Mesothelial cell of epicardium (in vitro differentiated cells): ENCODE measurements around the gene CDX1. TPM values are rescaled to one million over a fixed set of nuclear protein-coding genes. Genes with fewer than 3 reads are reported as not detected.

Experiments
- DNase-seq, 2 experiments: peaks; one replicate each; pipeline ENCODE4 v3.0.0; 2021; ENCODE audit warnings: low spot score in 2 of 2; ENCODE audit not compliant: unreplicated experiment in 2 of 2
- H3K27ac Mint-ChIP-seq: 2 replicates; pipeline ENCODE4 v1.8.0; 2021; ENCODE audit warnings: mixed read lengths
- H3K27me3 Mint-ChIP-seq: 2 replicates; pipeline ENCODE4 v1.8.0; 2021; ENCODE audit warnings: low read depth, mixed read lengths
- H3K36me3 Mint-ChIP-seq: 2 replicates; pipeline ENCODE4 v1.8.0; 2021; ENCODE audit warnings: mixed read lengths
- H3K4me1 Mint-ChIP-seq: 2 replicates; pipeline ENCODE4 v1.8.0; 2021; ENCODE audit warnings: mixed read lengths
- H3K4me3 Mint-ChIP-seq: 2 replicates; pipeline ENCODE4 v1.8.0; 2021; ENCODE audit warnings: mild to moderate bottlenecking, moderate library complexity, mixed read lengths
- H3K9me3 Mint-ChIP-seq: 2 replicates; pipeline ENCODE4 v1.8.0; 2021; ENCODE audit warnings: mixed read lengths
- total RNA-seq: library from RNA; stranded (reverse); gene quantifications from 3 replicates; pipeline ENCODE4 v1.2.1, GENCODE V29; 2021
- TF ChIP-seq, protein P1 (sequence below): fragments of 200-600 bp; sonication (generic); IDR thresholded peaks from one replicate; pipeline ENCODE4 v1.5.0; 2021; ENCODE audit warnings: antibody characterized with exemption; ENCODE audit not compliant: unreplicated experiment

The CDX1 gene
- total RNA-seq, 1 donor from 2014 or later: 0.51 TPM

- Mint-ChIP-seq H3K4me1 (peaks cover 54% of the 10 kb centered on the region), H3K27ac (peak overlapping the region; percentile 97)
Measured at GRCh38 chr5:150156027-150156368, 10.6 kb upstream of the CDX1 start.

DNA sequence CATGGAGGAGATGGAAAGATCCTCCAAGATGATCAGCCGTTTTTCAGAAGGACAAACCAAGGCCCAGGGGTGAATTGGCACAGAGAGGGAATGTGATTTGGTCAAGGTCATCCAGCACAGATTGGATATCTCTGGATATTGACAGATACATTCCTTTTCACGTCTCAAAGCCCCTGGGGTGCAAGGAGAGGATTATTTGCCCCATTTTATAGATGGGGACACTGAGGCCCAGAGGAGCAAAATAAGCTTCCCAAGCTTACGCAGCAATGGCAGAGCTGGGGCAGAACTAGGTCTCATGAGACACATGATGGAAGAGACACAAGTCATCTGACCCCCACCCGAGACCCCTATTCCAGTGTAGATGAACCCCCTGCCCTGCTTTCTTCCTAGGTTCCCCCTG, 10.0 kb upstream of the CDX1 start:
- Mint-ChIP-seq H3K27me3 (no peaks in the 10 kb centered on the region), H3K27ac (peak overlapping the region; percentile 97), H3K36me3 (no peaks in the 10 kb centered on the region), H3K9me3 (no peaks in the 10 kb centered on the region), H3K4me3 (no peak overlapping the region), H3K4me1 (peaks cover 56% of the 10 kb centered on the region)
- DNase-seq: no peak
- TF ChIP-seq, protein P1, sequence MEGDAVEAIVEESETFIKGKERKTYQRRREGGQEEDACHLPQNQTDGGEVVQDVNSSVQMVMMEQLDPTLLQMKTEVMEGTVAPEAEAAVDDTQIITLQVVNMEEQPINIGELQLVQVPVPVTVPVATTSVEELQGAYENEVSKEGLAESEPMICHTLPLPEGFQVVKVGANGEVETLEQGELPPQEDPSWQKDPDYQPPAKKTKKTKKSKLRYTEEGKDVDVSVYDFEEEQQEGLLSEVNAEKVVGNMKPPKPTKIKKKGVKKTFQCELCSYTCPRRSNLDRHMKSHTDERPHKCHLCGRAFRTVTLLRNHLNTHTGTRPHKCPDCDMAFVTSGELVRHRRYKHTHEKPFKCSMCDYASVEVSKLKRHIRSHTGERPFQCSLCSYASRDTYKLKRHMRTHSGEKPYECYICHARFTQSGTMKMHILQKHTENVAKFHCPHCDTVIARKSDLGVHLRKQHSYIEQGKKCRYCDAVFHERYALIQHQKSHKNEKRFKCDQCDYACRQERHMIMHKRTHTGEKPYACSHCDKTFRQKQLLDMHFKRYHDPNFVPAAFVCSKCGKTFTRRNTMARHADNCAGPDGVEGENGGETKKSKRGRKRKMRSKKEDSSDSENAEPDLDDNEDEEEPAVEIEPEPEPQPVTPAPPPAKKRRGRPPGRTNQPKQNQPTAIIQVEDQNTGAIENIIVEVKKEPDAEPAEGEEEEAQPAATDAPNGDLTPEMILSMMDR: no peak

More at GRCh38 chr5:150156027-150156368, 10.6 kb upstream of the CDX1 start:
- Mint-ChIP-seq H3K4me3 (peak overlapping the region; percentile 82), H3K9me3 (no peaks in the 10 kb centered on the region), H3K27me3 (no peaks in the 10 kb centered on the region), H3K36me3 (no peaks in the 10 kb centered on the region)
- DNase-seq: no peak
- TF ChIP-seq, protein P1: no peak

GRCh38 chr5:150157168-150157567, 9.4 kb upstream of the CDX1 start:
- H3K4me1 Mint-ChIP-seq: peaks cover 62% of the 10 kb centered on the region
- H3K27ac Mint-ChIP-seq: peak overlapping the region; percentile 86
- H3K36me3 Mint-ChIP-seq: no peaks in the 10 kb centered on the region
- no peak overlapping the region for H3K4me3 Mint-ChIP-seq
- TF ChIP-seq, protein P1: no peak
- no peaks in the 10 kb centered on the region for H3K9me3 Mint-ChIP-seq
- DNase-seq: no peak
- H3K27me3 Mint-ChIP-seq: no peaks in the 10 kb centered on the region

- Mint-ChIP-seq H3K27ac (peak overlapping the region; percentile 86), H3K36me3 (no peaks in the 10 kb centered on the region), H3K4me3 (no peak overlapping the region), H3K9me3 (no peaks in the 10 kb centered on the region), H3K27me3 (no peaks in the 10 kb centered on the region), H3K4me1 (peaks cover 58% of the 10 kb centered on the region)
- TF ChIP-seq, protein P1: no peak
- no peak for DNase-seq
Measured at GRCh38 chr5:150158170-150158949, 8.2 kb upstream of the CDX1 start.

- Mint-ChIP-seq H3K27ac (no peak overlapping the region), H3K36me3 (no peaks in the 10 kb centered on the region), H3K4me1 (peaks cover 54% of the 10 kb centered on the region), H3K9me3 (no peaks in the 10 kb centered on the region), H3K27me3 (no peaks in the 10 kb centered on the region), H3K4me3 (no peak overlapping the region)
- DNase-seq: no peak
- TF ChIP-seq, protein P1: no peak
Measured at GRCh38 chr5:150159031-150159430, 7.5 kb upstream of the CDX1 start.
